GM21576 (cell line): ENCODE results near the gene NPR1.
"Not testable (repeated sequence)": the region's sequence is repeated elsewhere in the genome, so short reads cannot be mapped to it uniquely, and the experiment has no call there.

Experiments
- ATAC-seq: cut with Tn5 transposase; IDR thresholded peaks from one replicate; pipeline ENCODE4 v1.9.1; 2021; ENCODE audit warnings: mild to moderate bottlenecking, moderate library complexity; ENCODE audit not compliant: unreplicated experiment

NPR1 gene

GRCh38 chr1:153649137-153649862 is 29.2 kb upstream of the NPR1 start:
- no peak for ATAC-seq

GRCh38 chr1:153649863-153650235 is 28.6 kb upstream of the NPR1 start:
- no peak for ATAC-seq

- no peak for ATAC-seq
These were observed 26.7 kb upstream of the NPR1 start for GRCh38 chr1:153651771-153652170.

GRCh38 chr1:153652805-153653500 is 25.5 kb upstream of the NPR1 start:
- ATAC-seq: no peak

GRCh38 chr1:153655333-153655732 is 23.2 kb upstream of the NPR1 start:
- ATAC-seq: no peak

- peak; percentile 88 for ATAC-seq
These were observed 19.9 kb upstream of the NPR1 start, which contains the start of gene SNAPIN for GRCh38 chr1:153658400-153659174. Gene SNAPIN (plus strand): TSS chr1:153658703. CDS start chr1:153658744, 41 bp downstream.

- no peak for ATAC-seq
These were observed 19.3 kb upstream of the NPR1 start for GRCh38 chr1:153659175-153659534.

GRCh38 chr1:153659656-153660055 is 18.8 kb upstream of the NPR1 start:
- no peak for ATAC-seq

GRCh38 chr1:153661111-153661708 is 17.3 kb upstream of the NPR1 start:
- no peak for ATAC-seq

GRCh38 chr1:153662269-153662668 is 16.2 kb upstream of the NPR1 start:
- ATAC-seq: no peak

- no peak for ATAC-seq
These were observed 15.3 kb upstream of the NPR1 start for GRCh38 chr1:153663211-153663610.

GRCh38 chr1:153667439-153667838 is 11.0 kb upstream of the NPR1 start:
- ATAC-seq: no peak

GRCh38 chr1:153668672-153669071 is 9.8 kb upstream of the NPR1 start:
- not testable (repeated sequence) for ATAC-seq

GRCh38 chr1:153669606-153670005 is 8.9 kb upstream of the NPR1 start:
- no peak for ATAC-seq

GRCh38 chr1:153670257-153670858 is 8.1 kb upstream of the NPR1 start:
- ATAC-seq: peak; percentile 6

- ATAC-seq: peak; percentile 87
These were observed 7.4 kb upstream of the NPR1 start, which contains the start of gene ILF2 for GRCh38 chr1:153670859-153671627. Gene ILF2 (minus strand): TSS chr1:153670993. CDS start chr1:153670922, 71 bp downstream.

GRCh38 chr1:153671628-153672353 is 6.7 kb upstream of the NPR1 start:
- ATAC-seq: not testable (repeated sequence)

GRCh38 chr1:153673511-153673910 is 5.0 kb upstream of the NPR1 start:
- no peak for ATAC-seq
